CD4-positive, alpha-beta T cell (primary cell): ENCODE data around the gene TENT5D. TPM values are rescaled to one million over a fixed set of nuclear protein-coding genes. Genes with fewer than 3 reads are reported as not detected.

Experiments used
- ATAC-seq: fragments of 200-7000 bp; cut with Tn5 transposase; one replicate; pipeline ENCODE4 v1.10.0; 2022; ENCODE audit warnings: mild to moderate bottlenecking; ENCODE audit not compliant: poor library complexity
- CTCF ChIA-PET: fragments of 350-600 bp; sonication (Branson Sonifier 250); formaldehyde crosslinking; loops from one replicate; lab custom pipeline; 2021; ENCODE audit warnings: antibody characterized with exemption, inconsistent platforms; lab: Charles Lee
- POLR2A ChIA-PET: fragments of 350-600 bp; sonication (Branson Sonifier 250); formaldehyde crosslinking; loops from one replicate; lab custom pipeline; 2021; ENCODE audit warnings: antibody characterized with exemption, inconsistent platforms; lab: Charles Lee
- DNase-seq, 14 experiments: peaks; one replicate each; pipeline ENCODE4 v3.0.0-alpha.2; 2013 to 2020; ENCODE audit warnings: mixed read lengths in 2 of 14
- H3K27ac ChIP-seq, 2 donors: one replicate each; pipeline versions ENCODE4 v1.5.1 to v1.7.0; 2013; ENCODE audit warnings: low read length in 2 of 2, low read depth in 1 of 2, mild to moderate bottlenecking in 1 of 2
- H3K27me3 ChIP-seq, 2 experiments: 1 replicate in 1 of 2; 2 replicates in 1 of 2; pipeline versions ENCODE4 v1.6.1 to v1.7.0; 2013; ENCODE audit warnings: low read length in 2 of 2, control low read depth in 1 of 2, mild to moderate bottlenecking in 1 of 2, moderate library complexity in 1 of 2; ENCODE audit not compliant: insufficient read depth in 2 of 2, control insufficient read depth in 1 of 2
- H3K36me3 ChIP-seq: one replicate; pipeline ENCODE4 v1.6.1; 2013; ENCODE audit warnings: low read length, control low read depth; ENCODE audit not compliant: insufficient read depth
- H3K4me1 ChIP-seq: one replicate; pipeline ENCODE4 v1.6.1; 2013; ENCODE audit warnings: low read length, control low read depth; ENCODE audit not compliant: insufficient read depth
- H3K4me3 ChIP-seq: one replicate; pipeline ENCODE4 v1.5.1; 2013; ENCODE audit warnings: mild to moderate bottlenecking, low read length, moderate library complexity
- H3K9me3 ChIP-seq, 2 experiments: 1 replicate in 1 of 2; 2 replicates in 1 of 2; pipeline versions ENCODE4 v1.6.1 to v1.7.0; 2013; ENCODE audit warnings: low read length in 2 of 2, mild to moderate bottlenecking in 2 of 2, control low read depth in 1 of 2, moderate library complexity in 1 of 2; ENCODE audit not compliant: control insufficient read depth in 1 of 2, insufficient read depth in 1 of 2
- H3K27ac Mint-ChIP-seq: one replicate; pipeline ENCODE4 v1.8.0; 2020; ENCODE audit warnings: mixed read lengths
- H3K27me3 Mint-ChIP-seq: one replicate; pipeline ENCODE4 v1.8.0; 2021; ENCODE audit warnings: mixed read lengths
- H3K36me3 Mint-ChIP-seq: one replicate; pipeline ENCODE4 v1.8.0; 2021; ENCODE audit warnings: low read depth, mixed read lengths
- H3K4me1 Mint-ChIP-seq: one replicate; pipeline ENCODE4 v1.8.0; 2021; ENCODE audit warnings: low read depth, mixed read lengths
- H3K4me3 Mint-ChIP-seq: one replicate; pipeline ENCODE4 v1.8.0; 2020; ENCODE audit warnings: mild to moderate bottlenecking, mixed read lengths
- H3K9me3 Mint-ChIP-seq: one replicate; pipeline ENCODE4 v1.8.0; 2020; ENCODE audit warnings: mixed read lengths
- CTCF ChIP-seq: fragments of 200-600 bp; IDR thresholded peaks from one replicate; pipeline ENCODE4 v1.8.0; 2022; ENCODE audit warnings: antibody characterized with exemption, mild to moderate bottlenecking
- intact Hi-C, 2 experiments: fragments of 100-400 bp; cut with DNase I in 1 of 2; cut with micrococcal nuclease in 1 of 2; formaldehyde crosslinking; loops; one replicate each; pipeline versions ENCODE4 v1.15.1 to v1.9.0; 2023 to 2025; cut with DNase I, micrococcal nuclease
- total RNA-seq, 174 experiments: library from RNA in 2 of 174; stranded (reverse) in 2 of 174; gene quantifications; one replicate each; pipeline ENCODE4 v1.2.3 and lab custom pipeline; 2021 to 2026

TENT5D gene
- total RNA-seq, 2 experiments from 2014 or later, result not detected

- ATAC-seq, result no peak
- H3K27me3 Mint-ChIP-seq, result no peaks in the 10 kb centered on the region
- H3K4me1 Mint-ChIP-seq, result no peaks in the 10 kb centered on the region
- Histone ChIP-seq H3K27me3 (no peaks in the 10 kb centered on the region), H3K9me3 (no peaks in the 10 kb centered on the region), H3K4me3 (no peak overlapping the region), H3K27ac (no peak overlapping the region), H3K4me1 (no peaks in the 10 kb centered on the region), H3K36me3 (no peaks in the 10 kb centered on the region)
- CTCF ChIA-PET, result no interaction called here
- no peaks in the 10 kb centered on the region for H3K36me3 Mint-ChIP-seq
- POLR2A ChIA-PET, result no interaction called here
- peaks cover 3% of the 10 kb centered on the region for H3K9me3 Mint-ChIP-seq
- no peak for DNase-seq
- H3K4me3 Mint-ChIP-seq, result no peak overlapping the region
- intact Hi-C loops, result no loop called here
- no peak for TF ChIP-seq CTCF
- H3K27ac Mint-ChIP-seq, result no peak overlapping the region
These were observed 2.8 kb downstream of the TENT5D start for GRCh38 chrX:80423000-80423399.

GRCh38 chrX:80423744-80424143 is 3.5 kb downstream of the TENT5D start:
- H3K36me3 Mint-ChIP-seq, result no peaks in the 10 kb centered on the region

GRCh38 chrX:80430826-80431504 is 10.7 kb downstream of the TENT5D start:
- Histone ChIP-seq H3K4me1 (no peaks in the 10 kb centered on the region), H3K36me3 (no peaks in the 10 kb centered on the region), H3K27me3 (peaks cover 0 to 3% of the 10 kb centered on the region in 2 experiments), H3K9me3 (no peaks in the 10 kb centered on the region), H3K4me3 (no peak overlapping the region), H3K27ac (no peak overlapping the region)
- intact Hi-C loops, result no loop called here
- H3K27me3 Mint-ChIP-seq, result no peaks in the 10 kb centered on the region
- no peak for TF ChIP-seq CTCF
- no peaks in the 10 kb centered on the region for H3K9me3 Mint-ChIP-seq
- no peaks in the 10 kb centered on the region for H3K4me1 Mint-ChIP-seq
- H3K4me3 Mint-ChIP-seq, result no peak overlapping the region
- ATAC-seq (no peak), DNase-seq (no peak)
- no peaks in the 10 kb centered on the region for H3K36me3 Mint-ChIP-seq
- ChIA-PET CTCF (no interaction called here), POLR2A (no interaction called here)
- no peak overlapping the region for H3K27ac Mint-ChIP-seq

More at GRCh38 chrX:80423744-80424143, 3.5 kb downstream of the TENT5D start:
- Histone ChIP-seq H3K4me3 (no peak overlapping the region), H3K9me3 (no peaks in the 10 kb centered on the region), H3K36me3 (no peaks in the 10 kb centered on the region), H3K27me3 (no peaks in the 10 kb centered on the region), H3K27ac (no peak overlapping the region), H3K4me1 (no peaks in the 10 kb centered on the region)
- Mint-ChIP-seq H3K9me3 (peaks cover 3% of the 10 kb centered on the region), H3K4me1 (no peaks in the 10 kb centered on the region), H3K27ac (no peak overlapping the region), H3K4me3 (no peak overlapping the region), H3K27me3 (no peaks in the 10 kb centered on the region)
- ChIA-PET CTCF (no interaction called here), POLR2A (no interaction called here)
- ATAC-seq (no peak), DNase-seq (no peak)
- intact Hi-C loops, result no loop called here
- no peak for TF ChIP-seq CTCF
